Neural cell (in vitro differentiated cells): ENCODE data around the gene RTP1. TPM values are rescaled to one million over a fixed set of nuclear protein-coding genes. Genes with fewer than 3 reads are reported as not detected.

Source experiments
- H2AFZ ChIP-seq: fragments of 200-600, 300-800 bp; sonication (generic), shearing (Covaris generic); 2 replicates; pipeline ENCODE4 v1.6.0; 2014; ENCODE audit warnings: low read depth, mild to moderate bottlenecking, antibody characterized with exemption, low read length, moderate library complexity
- H3F3A ChIP-seq: fragments of 200-600 bp; shearing (Covaris generic); 2 replicates; pipeline ENCODE4 v1.6.1; 2016; ENCODE audit warnings: mild to moderate bottlenecking, moderate library complexity, mixed read lengths, antibody characterized with exemption, low read length; ENCODE audit not compliant: insufficient read depth, poor library complexity, severe bottlenecking
- H3K27ac ChIP-seq: fragments of 200-600, 300-800 bp; sonication (generic), shearing (Covaris generic); 2 replicates; pipeline ENCODE4 v1.5.1; 2014; ENCODE audit warnings: mild to moderate bottlenecking, low read length, moderate library complexity
- H3K27me3 ChIP-seq: fragments of 300-800, 200-600 bp; sonication (generic), shearing (Covaris generic); 2 replicates; pipeline ENCODE4 v1.6.0; 2014; ENCODE audit warnings: mild to moderate bottlenecking, low read depth, low read length, moderate library complexity; ENCODE audit not compliant: insufficient read depth
- H3K36me3 ChIP-seq: fragments of 300-800, 200-600 bp; sonication (generic), shearing (Covaris generic); 2 replicates; pipeline ENCODE4 v1.5.1; 2014; ENCODE audit warnings: mild to moderate bottlenecking, antibody characterized with exemption, low read length, moderate library complexity; ENCODE audit not compliant: insufficient read depth
- H3K4me2 ChIP-seq: fragments of 300-800, 200-600 bp; sonication (generic), shearing (Covaris generic); 2 replicates; pipeline ENCODE4 v1.6.0; 2014; ENCODE audit warnings: mild to moderate bottlenecking, low read length
- H3K4me3 ChIP-seq: fragments of 300-800, 200-600 bp; sonication (generic), shearing (Covaris generic); 2 replicates; pipeline ENCODE4 v1.5.1; 2014; ENCODE audit warnings: mild to moderate bottlenecking, low read length, moderate library complexity
- H3K79me2 ChIP-seq: fragments of 200-600 bp; shearing (Covaris generic); replicated peaks from 2 replicates; pipeline ENCODE4 v1.6.0; 2014; ENCODE audit warnings: mild to moderate bottlenecking, low read length, moderate library complexity; ENCODE audit not compliant: insufficient read depth
- H3K9ac ChIP-seq: fragments of 300-800, 200-600 bp; sonication (generic), shearing (Covaris generic); 2 replicates; pipeline ENCODE4 v1.6.1; 2016; ENCODE audit warnings: mild to moderate bottlenecking, low read length, mixed read lengths
- H3K9me2 ChIP-seq: fragments of 200-600 bp; shearing (Covaris generic); 2 replicates; pipeline ENCODE4 v1.6.1; 2016; ENCODE audit warnings: mild to moderate bottlenecking, low read length, mixed read lengths; ENCODE audit not compliant: insufficient read depth
- H3K9me3 ChIP-seq: fragments of 200-600, 300-800 bp; sonication (generic), shearing (Covaris generic); 2 replicates; pipeline ENCODE4 v1.6.1; 2016; ENCODE audit warnings: mild to moderate bottlenecking, mixed run types, low read length, moderate library complexity, mixed read lengths
- H4K20me1 ChIP-seq: fragments of 200-600 bp; shearing (Covaris generic); 2 replicates; pipeline ENCODE4 v1.6.1; 2016; ENCODE audit warnings: mild to moderate bottlenecking, mixed run types; ENCODE audit not compliant: insufficient read depth
- EP300 ChIP-seq: fragments of 450-650 bp; conservative IDR thresholded peaks from 2 replicates; pipeline ENCODE4 v1.6.1; 2014; ENCODE audit warnings: antibody characterized with exemption, mild to moderate bottlenecking, moderate library complexity; ENCODE audit not compliant: poor library complexity, severe bottlenecking
- EZH2 ChIP-seq: fragments of 200-600, 300-800 bp; shearing (Covaris generic), sonication (generic); IDR thresholded peaks from 2 replicates; pipeline ENCODE4 v1.6.1; 2014; ENCODE audit warnings: antibody characterized with exemption, low read length, borderline replicate concordance, mild to moderate bottlenecking; ENCODE audit not compliant: insufficient read depth, poor library complexity, severe bottlenecking
- MXI1 ChIP-seq: fragments of 450-650 bp; conservative IDR thresholded peaks from 2 replicates; pipeline ENCODE4 v1.6.1; 2014; ENCODE audit warnings: antibody characterized with exemption, mild to moderate bottlenecking; ENCODE audit not compliant: poor library complexity, severe bottlenecking
- POLR2AphosphoS5 ChIP-seq: IDR thresholded peaks from 2 replicates; pipeline ENCODE4 v1.6.1; 2012
- RAD21 ChIP-seq: fragments of 450-650 bp; conservative IDR thresholded peaks from 2 replicates; pipeline ENCODE4 v1.6.1; 2014; ENCODE audit warnings: antibody characterized with exemption, mild to moderate bottlenecking, moderate library complexity
- REST ChIP-seq: IDR thresholded peaks from 2 replicates; pipeline ENCODE4 v1.6.1; 2012; ENCODE audit warnings: borderline replicate concordance
- SMC3 ChIP-seq: fragments of 450-650 bp; conservative IDR thresholded peaks from 2 replicates; pipeline ENCODE4 v1.6.1; 2014; ENCODE audit warnings: antibody characterized with exemption, mild to moderate bottlenecking, moderate library complexity; ENCODE audit not compliant: poor library complexity
- TAF1 ChIP-seq: IDR thresholded peaks from 2 replicates; pipeline ENCODE4 v1.6.1; 2012; ENCODE audit warnings: low read depth
- polyA plus RNA-seq: library from polyadenylated mRNA; depleted of rRNA; stranded (reverse); fragments of >200 nt; gene quantifications from 2 replicates; pipeline ENCODE4 v1.2.3, GENCODE V29; 2014
- TF ChIP-seq, protein P1 (sequence below): fragments of 450-650 bp; IDR thresholded peaks from 2 replicates; pipeline ENCODE4 v1.5.1; 2014; ENCODE audit warnings: antibody characterized with exemption, mild to moderate bottlenecking, moderate library complexity; ENCODE audit not compliant: poor library complexity, severe bottlenecking

The RTP1 gene
- polyA plus RNA-seq, 1 donor from 2014 or later = 2.0 TPM

DNA sequence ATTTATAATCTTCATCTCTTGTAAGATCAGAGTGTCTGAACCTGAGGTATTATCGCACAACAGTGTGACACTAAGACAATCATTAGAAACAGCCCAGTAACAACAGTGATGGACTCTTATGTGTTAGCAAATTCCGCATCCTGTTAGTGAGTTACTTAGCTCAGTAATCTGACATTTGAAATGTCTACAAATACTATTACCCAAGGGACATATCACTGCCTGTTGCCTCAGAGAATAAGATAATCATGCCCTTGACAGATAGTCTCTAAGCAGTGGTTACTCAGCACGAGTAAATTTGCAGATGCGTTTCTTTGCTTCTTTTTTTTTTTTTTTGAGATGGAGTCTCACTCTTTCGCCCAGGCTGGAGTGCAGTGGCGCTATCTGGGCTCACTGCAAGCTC is 13.4 kb upstream of the RTP1 start:
- no peaks in the 10 kb centered on the region for H4K20me1 ChIP-seq
- no peak overlapping the region for H3K4me3 ChIP-seq
- H3K79me2 ChIP-seq = no peaks in the 10 kb centered on the region
- H3K9me3 ChIP-seq = no peaks in the 10 kb centered on the region
- H3K27ac ChIP-seq = no peak overlapping the region
- H3K27me3 ChIP-seq = no peaks in the 10 kb centered on the region
- H3K4me2 ChIP-seq = no peak overlapping the region
- no peaks in the 10 kb centered on the region for H3K9me2 ChIP-seq
- no peaks in the 10 kb centered on the region for H3K36me3 ChIP-seq
- no peak overlapping the region for H3K9ac ChIP-seq
- no peaks in the 10 kb centered on the region for H3F3A ChIP-seq
- no peak overlapping the region for H2AFZ ChIP-seq
- TF ChIP-seq POLR2AphosphoS5 = peak; percentile 72
- no peak for TF ChIP-seq EP300

DNA sequence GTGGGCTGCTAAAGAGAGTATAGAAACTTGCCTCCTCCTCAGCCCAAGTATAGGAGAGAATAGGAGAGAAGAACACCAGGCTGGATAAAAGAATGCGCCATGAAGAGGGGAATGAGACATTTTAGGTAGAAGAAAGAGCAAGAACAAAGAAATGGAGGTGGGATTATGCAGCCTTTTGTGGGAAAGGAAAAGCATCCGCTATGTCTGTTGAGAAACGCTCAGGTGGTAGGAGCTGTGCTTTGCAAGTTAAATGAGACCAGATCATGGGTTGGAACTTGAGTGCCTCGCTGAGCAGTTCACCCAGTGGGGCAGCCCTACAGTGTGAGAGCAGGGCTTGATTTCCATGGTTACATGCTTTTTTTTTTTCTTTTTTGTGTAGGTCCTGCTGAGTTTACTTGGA is 11.5 kb upstream of the RTP1 start:
- no peaks in the 10 kb centered on the region for H3K9me2 ChIP-seq
- no peaks in the 10 kb centered on the region for H3F3A ChIP-seq
- no peaks in the 10 kb centered on the region for H3K9me3 ChIP-seq
- no peak overlapping the region for H3K4me2 ChIP-seq
- H4K20me1 ChIP-seq = no peaks in the 10 kb centered on the region
- no peak overlapping the region for H2AFZ ChIP-seq
- H3K27ac ChIP-seq = no peak overlapping the region
- H3K4me3 ChIP-seq = no peak overlapping the region
- H3K27me3 ChIP-seq = no peaks in the 10 kb centered on the region
- no peak overlapping the region for H3K9ac ChIP-seq
- H3K36me3 ChIP-seq = no peaks in the 10 kb centered on the region
- no peak for TF ChIP-seq POLR2AphosphoS5
- TF ChIP-seq, protein P1, sequence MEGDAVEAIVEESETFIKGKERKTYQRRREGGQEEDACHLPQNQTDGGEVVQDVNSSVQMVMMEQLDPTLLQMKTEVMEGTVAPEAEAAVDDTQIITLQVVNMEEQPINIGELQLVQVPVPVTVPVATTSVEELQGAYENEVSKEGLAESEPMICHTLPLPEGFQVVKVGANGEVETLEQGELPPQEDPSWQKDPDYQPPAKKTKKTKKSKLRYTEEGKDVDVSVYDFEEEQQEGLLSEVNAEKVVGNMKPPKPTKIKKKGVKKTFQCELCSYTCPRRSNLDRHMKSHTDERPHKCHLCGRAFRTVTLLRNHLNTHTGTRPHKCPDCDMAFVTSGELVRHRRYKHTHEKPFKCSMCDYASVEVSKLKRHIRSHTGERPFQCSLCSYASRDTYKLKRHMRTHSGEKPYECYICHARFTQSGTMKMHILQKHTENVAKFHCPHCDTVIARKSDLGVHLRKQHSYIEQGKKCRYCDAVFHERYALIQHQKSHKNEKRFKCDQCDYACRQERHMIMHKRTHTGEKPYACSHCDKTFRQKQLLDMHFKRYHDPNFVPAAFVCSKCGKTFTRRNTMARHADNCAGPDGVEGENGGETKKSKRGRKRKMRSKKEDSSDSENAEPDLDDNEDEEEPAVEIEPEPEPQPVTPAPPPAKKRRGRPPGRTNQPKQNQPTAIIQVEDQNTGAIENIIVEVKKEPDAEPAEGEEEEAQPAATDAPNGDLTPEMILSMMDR = no peak
- no peak for TF ChIP-seq MXI1
- no peak for TF ChIP-seq EP300
- TF ChIP-seq RAD21 = no peak
- no peak for TF ChIP-seq REST
- TF ChIP-seq SMC3 = no peak
- no peak for TF ChIP-seq EZH2
- no peak for TF ChIP-seq TAF1
- H3K79me2 ChIP-seq = no peaks in the 10 kb centered on the region

DNA sequence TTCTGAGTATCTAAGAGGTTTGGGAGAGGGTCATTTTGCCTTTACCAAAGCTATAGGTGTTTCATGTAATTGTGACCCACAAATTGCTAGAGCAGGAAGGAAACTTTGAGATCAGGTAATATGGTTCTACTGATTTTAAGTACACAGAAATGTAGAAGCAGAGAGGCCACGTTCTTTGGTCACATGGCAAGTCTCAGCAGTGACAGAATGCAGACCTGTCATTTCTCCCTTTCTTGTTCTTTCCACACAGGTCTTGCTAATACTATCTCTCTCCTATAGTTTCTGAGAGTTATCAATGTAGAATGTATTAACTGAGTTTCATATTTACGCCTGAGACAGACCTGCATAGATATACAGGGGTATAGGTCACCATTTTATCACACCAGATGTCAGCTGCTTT is 10.9 kb upstream of the RTP1 start:
- no peak overlapping the region for H3K27ac ChIP-seq
- no peak overlapping the region for H3K4me3 ChIP-seq
- no peak overlapping the region for H3K4me2 ChIP-seq
- H3F3A ChIP-seq = no peaks in the 10 kb centered on the region
- H3K9me2 ChIP-seq = no peaks in the 10 kb centered on the region
- H3K79me2 ChIP-seq = no peaks in the 10 kb centered on the region
- no peaks in the 10 kb centered on the region for H3K36me3 ChIP-seq
- no peaks in the 10 kb centered on the region for H3K9me3 ChIP-seq
- no peaks in the 10 kb centered on the region for H4K20me1 ChIP-seq
- no peak overlapping the region for H2AFZ ChIP-seq
- H3K9ac ChIP-seq = no peak overlapping the region
- no peak for TF ChIP-seq RAD21
- no peak for TF ChIP-seq REST
- no peak for TF ChIP-seq TAF1
- TF ChIP-seq EP300 = no peak
- no peak for TF ChIP-seq MXI1
- TF ChIP-seq EZH2 = no peak
- TF ChIP-seq POLR2AphosphoS5 = no peak
- TF ChIP-seq SMC3 = no peak
- TF ChIP-seq, protein P1 = no peak
- H3K27me3 ChIP-seq = no peaks in the 10 kb centered on the region
